GM12801 (cell line): ENCODE results near the gene MTMR10.

Source experiments
- CTCF ChIP-seq: IDR thresholded peaks from one replicate; pipeline ENCODE4 v1.5.1; 2011; ENCODE audit warnings: control low read depth; ENCODE audit not compliant: insufficient read length; ENCODE audit errors: extremely low read depth

The MTMR10 gene

DNA sequence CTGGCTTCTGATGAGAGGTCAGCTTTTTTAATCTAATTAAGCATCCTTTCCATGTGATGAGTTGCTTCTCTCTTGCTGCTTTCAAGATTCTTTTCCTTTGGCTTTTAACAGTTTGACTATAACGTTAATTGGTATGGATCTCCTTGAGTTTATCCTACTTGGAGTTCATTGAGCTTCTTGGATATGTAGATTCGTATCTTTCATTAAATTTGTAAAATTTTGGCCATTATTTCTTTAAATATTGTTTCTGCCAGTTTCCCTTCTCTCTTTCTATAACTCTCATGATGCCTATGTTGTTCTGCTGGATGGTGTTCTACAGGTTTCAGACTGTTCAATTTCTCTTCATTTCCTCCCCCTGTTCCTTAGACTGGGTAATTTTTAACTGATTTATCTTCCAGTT, 21.0 kb upstream of the MTMR10 start:
- no peak for TF ChIP-seq CTCF

GRCh38 chr15:31010036-31010435, 18.6 kb upstream of the MTMR10 start:
- TF ChIP-seq CTCF: no peak

- TF ChIP-seq CTCF: no peak
Measured at GRCh38 chr15:31005660-31006059, 14.2 kb upstream of the MTMR10 start.

DNA sequence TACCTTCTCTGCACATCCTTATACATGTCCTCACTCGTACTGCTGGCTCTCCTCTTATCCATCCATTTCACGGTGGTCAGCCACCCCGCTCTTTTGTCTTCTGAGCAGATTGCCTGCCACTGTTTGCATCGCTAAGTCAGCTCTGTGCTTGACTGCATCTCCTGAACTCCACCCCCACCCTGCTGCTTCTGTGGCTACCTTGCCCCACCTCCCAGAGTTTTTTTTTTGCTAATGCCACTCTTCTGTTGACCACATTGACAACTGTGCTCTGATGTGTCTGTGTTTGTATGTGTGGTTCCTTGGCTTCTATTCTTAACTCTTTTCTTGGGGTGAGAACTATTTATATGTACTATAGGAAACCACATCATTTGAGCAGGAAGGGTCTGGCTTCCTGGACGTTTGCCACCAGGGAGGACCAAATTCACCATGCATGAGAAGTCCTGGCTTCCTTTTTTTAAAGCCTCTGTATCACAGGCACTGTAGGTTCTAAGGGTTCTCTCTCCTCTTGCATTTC, 12.8 kb upstream of the MTMR10 start:
- no peak for TF ChIP-seq CTCF

- no peak for TF ChIP-seq CTCF
Measured at GRCh38 chr15:31001702-31002101, 10.3 kb upstream of the MTMR10 start.

- no peak for TF ChIP-seq CTCF
Measured at GRCh38 chr15:30999729-31000128, 8.3 kb upstream of the MTMR10 start.

GRCh38 chr15:30997270-30997669, 5.8 kb upstream of the MTMR10 start:
- no peak for TF ChIP-seq CTCF
